Activated T-cell treated with anti-CD3 and anti-CD28 coated beads, Interleukin-2, amount 50 U/mL, for 4 hours (primary cell): ENCODE measurements around the gene SLC9A8. TPM values are rescaled to one million over a fixed set of nuclear protein-coding genes. Genes with fewer than 3 reads are reported as not detected.

Source experiments
- ATAC-seq, 2 donors: fragments of 200-7000 bp; cut with Tn5 transposase; one replicate each; pipeline ENCODE4 v1.10.0; 2021
- DNase-seq: peaks from one replicate; pipeline ENCODE4 v3.0.0-alpha.2; 2020
- H3K27me3 Mint-ChIP-seq: one replicate; pipeline ENCODE4 v1.8.0; 2021; ENCODE audit warnings: low read depth, mixed read lengths
- H3K36me3 Mint-ChIP-seq: one replicate; pipeline ENCODE4 v1.8.0; 2022; ENCODE audit warnings: mixed read lengths; ENCODE audit not compliant: insufficient read depth
- H3K4me1 Mint-ChIP-seq: one replicate; pipeline ENCODE4 v1.8.0; 2021; ENCODE audit warnings: low read depth, mixed read lengths
- H3K4me3 Mint-ChIP-seq: one replicate; pipeline ENCODE4 v1.8.0; 2021; ENCODE audit warnings: mild to moderate bottlenecking, moderate library complexity, mixed read lengths
- H3K9me3 Mint-ChIP-seq: one replicate; pipeline ENCODE4 v1.8.0; 2021; ENCODE audit warnings: mixed read lengths
- total RNA-seq, 3 donors: library from RNA; stranded (reverse); gene quantifications; one replicate each; pipeline ENCODE4 v1.2.1, GENCODE V29; 2021

Gene SLC9A8
- total RNA-seq, 3 donors from 2014 or later = 11.9 to 16.4 (median 13.2) TPM

- H3K36me3 Mint-ChIP-seq = peaks cover 25% of the 10 kb centered on the region
- no peaks in the 10 kb centered on the region for H3K9me3 Mint-ChIP-seq
- no peaks in the 10 kb centered on the region for H3K27me3 Mint-ChIP-seq
- no peak overlapping the region for H3K4me3 Mint-ChIP-seq
- H3K4me1 Mint-ChIP-seq = peaks cover 5% of the 10 kb centered on the region
- ATAC-seq (no peak), DNase-seq (no peak)
Observed at GRCh38 chr20:49906101-49906604, 93.5 kb downstream of the SLC9A8 start.

GRCh38 chr20:49906615-49907154, 94.1 kb downstream of the SLC9A8 start:
- Mint-ChIP-seq H3K4me3 (no peak overlapping the region), H3K4me1 (peaks cover 7% of the 10 kb centered on the region), H3K9me3 (no peaks in the 10 kb centered on the region), H3K36me3 (peaks cover 25% of the 10 kb centered on the region), H3K27me3 (no peaks in the 10 kb centered on the region)
- DNase-seq (no peak), ATAC-seq (no peak)

GRCh38 chr20:49907405-49908257, 95.0 kb downstream of the SLC9A8 start:
- no peak overlapping the region for H3K4me3 Mint-ChIP-seq
- H3K27me3 Mint-ChIP-seq = no peaks in the 10 kb centered on the region
- peaks cover 10% of the 10 kb centered on the region for H3K4me1 Mint-ChIP-seq
- DNase-seq (no peak), ATAC-seq (no peak)
- peaks cover 25% of the 10 kb centered on the region for H3K36me3 Mint-ChIP-seq
- no peaks in the 10 kb centered on the region for H3K9me3 Mint-ChIP-seq

- H3K4me3 Mint-ChIP-seq = no peak overlapping the region
- peaks cover 14% of the 10 kb centered on the region for H3K4me1 Mint-ChIP-seq
- ATAC-seq = no peak
- no peaks in the 10 kb centered on the region for H3K27me3 Mint-ChIP-seq
- H3K36me3 Mint-ChIP-seq = peaks cover 25% of the 10 kb centered on the region
- DNase-seq = no peak
- no peaks in the 10 kb centered on the region for H3K9me3 Mint-ChIP-seq
Observed at GRCh38 chr20:49908258-49908565, 95.6 kb downstream of the SLC9A8 start.

- no peaks in the 10 kb centered on the region for H3K9me3 Mint-ChIP-seq
- H3K27me3 Mint-ChIP-seq = no peaks in the 10 kb centered on the region
- H3K36me3 Mint-ChIP-seq = peaks cover 22% of the 10 kb centered on the region
- ATAC-seq = no peak
- H3K4me3 Mint-ChIP-seq = no peak overlapping the region
- H3K4me1 Mint-ChIP-seq = peaks cover 29% of the 10 kb centered on the region
- no peak for DNase-seq
Observed at GRCh38 chr20:49909499-49910339, 97.1 kb downstream of the SLC9A8 start.

- Mint-ChIP-seq H3K9me3 (no peaks in the 10 kb centered on the region), H3K27me3 (no peaks in the 10 kb centered on the region), H3K36me3 (peaks cover 16% of the 10 kb centered on the region), H3K4me1 (peaks cover 31% of the 10 kb centered on the region), H3K4me3 (no peak overlapping the region)
- ATAC-seq = no peak
- DNase-seq = no peak
Observed at GRCh38 chr20:49910340-49910706, 97.7 kb downstream of the SLC9A8 start.

GRCh38 chr20:49913399-49914047, 100.9 kb downstream of the SLC9A8 start:
- Mint-ChIP-seq H3K36me3 (peaks cover 6% of the 10 kb centered on the region), H3K27me3 (no peaks in the 10 kb centered on the region), H3K4me3 (peak overlapping the region; percentile 98), H3K4me1 (peaks cover 41% of the 10 kb centered on the region), H3K9me3 (no peaks in the 10 kb centered on the region)
- DNase-seq = no peak
- no peak for ATAC-seq

GRCh38 chr20:49914310-49915117, 101.9 kb downstream of the SLC9A8 start:
- H3K9me3 Mint-ChIP-seq = no peaks in the 10 kb centered on the region
- H3K27me3 Mint-ChIP-seq = no peaks in the 10 kb centered on the region
- peak overlapping the region; percentile 98 for H3K4me3 Mint-ChIP-seq
- H3K4me1 Mint-ChIP-seq = peaks cover 40% of the 10 kb centered on the region
- no peak for DNase-seq
- peaks cover 5% of the 10 kb centered on the region for H3K36me3 Mint-ChIP-seq
- peak; percentile 3 to 7 for ATAC-seq

- peaks cover 38% of the 10 kb centered on the region for H3K4me1 Mint-ChIP-seq
- DNase-seq = no peak
- no peaks in the 10 kb centered on the region for H3K9me3 Mint-ChIP-seq
- no peaks in the 10 kb centered on the region for H3K27me3 Mint-ChIP-seq
- peak overlapping the region; percentile 98 for H3K4me3 Mint-ChIP-seq
- peak; percentile 54 to 59 for ATAC-seq
- H3K36me3 Mint-ChIP-seq = peaks cover 3% of the 10 kb centered on the region
Observed at GRCh38 chr20:49915118-49915379, 102.4 kb downstream of the SLC9A8 start.

GRCh38 chr20:49915380-49916145, 102.9 kb downstream of the SLC9A8 start, which contains the start of gene SPATA2:
SPATA2 (minus strand) TSS chr20:49915529; CDS start chr20:49908490, 7,039 bp downstream.
- ATAC-seq = peak; percentile 85 to 88
- Mint-ChIP-seq H3K27me3 (no peaks in the 10 kb centered on the region), H3K4me1 (peaks cover 38% of the 10 kb centered on the region), H3K4me3 (peak within 1 kb of the TSS; percentile 98), H3K9me3 (no peaks in the 10 kb centered on the region), H3K36me3 (no peaks in the 10 kb centered on the region)
- DNase-seq = peak; percentile 89

- no peaks in the 10 kb centered on the region for H3K9me3 Mint-ChIP-seq
- no peak for DNase-seq
- no peaks in the 10 kb centered on the region for H3K27me3 Mint-ChIP-seq
- peaks cover 34% of the 10 kb centered on the region for H3K4me1 Mint-ChIP-seq
- peak overlapping the region; percentile 98 for H3K4me3 Mint-ChIP-seq
- no peak for ATAC-seq
- H3K36me3 Mint-ChIP-seq = no peaks in the 10 kb centered on the region
Observed at GRCh38 chr20:49916146-49917002, 103.7 kb downstream of the SLC9A8 start.

GRCh38 chr20:49918446-49918845, 105.8 kb downstream of the SLC9A8 start:
- Mint-ChIP-seq H3K4me1 (peaks cover 25% of the 10 kb centered on the region), H3K27me3 (no peaks in the 10 kb centered on the region), H3K9me3 (no peaks in the 10 kb centered on the region), H3K4me3 (no peak overlapping the region), H3K36me3 (no peaks in the 10 kb centered on the region)
- no peak for ATAC-seq
- DNase-seq = no peak
